Measurements from ENCODE around the gene HIPK2.

Gene HIPK2

GRCh38 chr7:139592801-139593461 is 184.9 kb downstream of the HIPK2 start:
- TF ChIP-seq CTCF (IDR thresholded peaks at IDR 0.05; ENCODE audit: low read depth, low read length) = no peak
- no peak for TF ChIP-seq POLR2A (IDR thresholded peaks at IDR 0.05; ENCODE audit: extremely low read depth, insufficient read length)
- no peak for TF ChIP-seq MYC (IDR thresholded peaks at IDR 0.05; ENCODE audit: low read depth, low read length)
- no peak for TF ChIP-seq MAX (IDR thresholded peaks at IDR 0.05; ENCODE audit: low read depth, low read length)
- DNase-seq (ENCODE audit: low read depth) = no peak
- H3K4me3 ChIP-seq (ENCODE audit: low read depth, low read length) = no peak overlapping the region

GRCh38 chr7:139591550-139592195 is 186.1 kb downstream of the HIPK2 start:
- DNase-seq (ENCODE audit: low read depth) = no peak
- TF ChIP-seq MAX (IDR thresholded peaks at IDR 0.05; ENCODE audit: low read depth, low read length) = no peak
- TF ChIP-seq CTCF (IDR thresholded peaks at IDR 0.05; ENCODE audit: low read depth, low read length) = no peak
- no peak for TF ChIP-seq POLR2A (IDR thresholded peaks at IDR 0.05; ENCODE audit: extremely low read depth, insufficient read length)
- TF ChIP-seq MYC (IDR thresholded peaks at IDR 0.05; ENCODE audit: low read depth, low read length) = no peak
- H3K4me3 ChIP-seq (ENCODE audit: low read depth, low read length) = no peak overlapping the region

GRCh38 chr7:139589474-139589873 is 188.3 kb downstream of the HIPK2 start:
- TF ChIP-seq MYC (IDR thresholded peaks at IDR 0.05; ENCODE audit: low read depth, low read length) = no peak
- peak; percentile 42 for DNase-seq (ENCODE audit: low read depth)
- no peak overlapping the region for H3K4me3 ChIP-seq (ENCODE audit: low read depth, low read length)

GRCh38 chr7:139588632-139589031 is 189.2 kb downstream of the HIPK2 start:
- TF ChIP-seq MYC (IDR thresholded peaks at IDR 0.05; ENCODE audit: low read depth, low read length) = peak; percentile 37; the same call in 1 of the 2 replicates
- TF ChIP-seq POLR2A (IDR thresholded peaks at IDR 0.05; ENCODE audit: extremely low read depth, insufficient read length) = no peak
- peak; percentile 19; the same call in 1 of the 2 replicates for TF ChIP-seq MAX (IDR thresholded peaks at IDR 0.05; ENCODE audit: low read depth, low read length)
- TF ChIP-seq CTCF (IDR thresholded peaks at IDR 0.05; ENCODE audit: low read depth, low read length) = no peak
- peak; percentile 94 for DNase-seq (ENCODE audit: low read depth)
- no peak overlapping the region for H3K4me3 ChIP-seq (ENCODE audit: low read depth, low read length)

GRCh38 chr7:139587535-139587934 is 190.3 kb downstream of the HIPK2 start:
- no peak for DNase-seq (ENCODE audit: low read depth)
- H3K4me3 ChIP-seq (ENCODE audit: low read depth, low read length) = no peak overlapping the region
- no peak for TF ChIP-seq CTCF (IDR thresholded peaks at IDR 0.05; ENCODE audit: low read depth, low read length)
- no peak for TF ChIP-seq MAX (IDR thresholded peaks at IDR 0.05; ENCODE audit: low read depth, low read length)
- TF ChIP-seq MYC (IDR thresholded peaks at IDR 0.05; ENCODE audit: low read depth, low read length) = no peak
- no peak for TF ChIP-seq POLR2A (IDR thresholded peaks at IDR 0.05; ENCODE audit: extremely low read depth, insufficient read length)

- TF ChIP-seq POLR2A (IDR thresholded peaks at IDR 0.05; ENCODE audit: extremely low read depth, insufficient read length) (no peak), MYC (IDR thresholded peaks at IDR 0.05; ENCODE audit: low read depth, low read length) (no peak)
- no peak overlapping the region for H3K4me3 ChIP-seq (ENCODE audit: low read depth, low read length)
- no peak for DNase-seq (ENCODE audit: low read depth)
Measured at GRCh38 chr7:139586286-139586685, 191.5 kb downstream of the HIPK2 start.

Measured in NB4 (cell line).